ENCODE data around the gene ITGA11. TPM values are rescaled to one million over a fixed set of nuclear protein-coding genes. Genes with fewer than 3 reads are reported as not detected.

ITGA11 gene
- total RNA-seq, 1 donor from 2014 or later: 0.28 TPM

- Mint-ChIP-seq H3K4me3 (ENCODE audit: unreplicated experiment) (no peak overlapping the region), H3K27ac (ENCODE audit: unreplicated experiment) (no peak overlapping the region), H3K9me3 (ENCODE audit: unreplicated experiment) (no peaks in the 10 kb centered on the region), H3K27me3 (ENCODE audit: unreplicated experiment) (no peaks in the 10 kb centered on the region), H3K4me1 (ENCODE audit: unreplicated experiment) (peaks cover 10% of the 10 kb centered on the region), H3K36me3 (ENCODE audit: low read depth, unreplicated experiment) (no peaks in the 10 kb centered on the region)
- no peak for TF ChIP-seq CTCF (IDR thresholded peaks at IDR 0.05; ENCODE audit: unreplicated experiment)
- DNase-seq (ENCODE audit: low spot score): no peak
These were observed 46.0 kb downstream of the ITGA11 start for GRCh38 chr15:68385671-68386586.

GRCh38 chr15:68385240-68385561, 46.8 kb downstream of the ITGA11 start:
- Mint-ChIP-seq H3K4me3 (ENCODE audit: unreplicated experiment) (no peak overlapping the region), H3K4me1 (ENCODE audit: unreplicated experiment) (peaks cover 5% of the 10 kb centered on the region), H3K27me3 (ENCODE audit: unreplicated experiment) (no peaks in the 10 kb centered on the region), H3K9me3 (ENCODE audit: unreplicated experiment) (no peaks in the 10 kb centered on the region), H3K36me3 (ENCODE audit: low read depth, unreplicated experiment) (no peaks in the 10 kb centered on the region), H3K27ac (ENCODE audit: unreplicated experiment) (no peak overlapping the region)
- no peak for DNase-seq (ENCODE audit: low spot score)
- TF ChIP-seq CTCF (IDR thresholded peaks at IDR 0.05; ENCODE audit: unreplicated experiment): no peak

- no peak for DNase-seq (ENCODE audit: low spot score)
- Mint-ChIP-seq H3K27ac (ENCODE audit: unreplicated experiment) (no peak overlapping the region), H3K36me3 (ENCODE audit: low read depth, unreplicated experiment) (no peaks in the 10 kb centered on the region), H3K27me3 (ENCODE audit: unreplicated experiment) (no peaks in the 10 kb centered on the region), H3K9me3 (ENCODE audit: unreplicated experiment) (no peaks in the 10 kb centered on the region), H3K4me1 (ENCODE audit: unreplicated experiment) (peaks cover 4% of the 10 kb centered on the region), H3K4me3 (ENCODE audit: unreplicated experiment) (no peak overlapping the region)
- no peak for TF ChIP-seq CTCF (IDR thresholded peaks at IDR 0.05; ENCODE audit: unreplicated experiment)
These were observed 47.3 kb downstream of the ITGA11 start for GRCh38 chr15:68384451-68385239.

- Mint-ChIP-seq H3K4me1 (ENCODE audit: unreplicated experiment) (peaks cover 12% of the 10 kb centered on the region), H3K4me3 (ENCODE audit: unreplicated experiment) (no peak overlapping the region), H3K27me3 (ENCODE audit: unreplicated experiment) (peaks cover 3% of the 10 kb centered on the region), H3K36me3 (ENCODE audit: low read depth, unreplicated experiment) (no peaks in the 10 kb centered on the region), H3K9me3 (ENCODE audit: unreplicated experiment) (no peaks in the 10 kb centered on the region), H3K27ac (ENCODE audit: unreplicated experiment) (no peak overlapping the region)
- DNase-seq (ENCODE audit: low spot score): peak; percentile 36
- TF ChIP-seq CTCF (IDR thresholded peaks at IDR 0.05; ENCODE audit: unreplicated experiment): peak; percentile 74
These were observed 48.5 kb downstream of the ITGA11 start for GRCh38 chr15:68383161-68384074.

Data from endothelial cell (in vitro differentiated cells).